GM18502 (cell line): Measurements from ENCODE around the gene KIF16B.

Experiments
- ATAC-seq: cut with Tn5 transposase; IDR thresholded peaks from one replicate; pipeline ENCODE4 v1.9.1; 2021; ENCODE audit warnings: mild to moderate bottlenecking; ENCODE audit not compliant: unreplicated experiment, poor library complexity

The KIF16B gene

GRCh38 chr20:16368645-16369292 is 204.5 kb downstream of the KIF16B start:
- no peak for ATAC-seq

DNA sequence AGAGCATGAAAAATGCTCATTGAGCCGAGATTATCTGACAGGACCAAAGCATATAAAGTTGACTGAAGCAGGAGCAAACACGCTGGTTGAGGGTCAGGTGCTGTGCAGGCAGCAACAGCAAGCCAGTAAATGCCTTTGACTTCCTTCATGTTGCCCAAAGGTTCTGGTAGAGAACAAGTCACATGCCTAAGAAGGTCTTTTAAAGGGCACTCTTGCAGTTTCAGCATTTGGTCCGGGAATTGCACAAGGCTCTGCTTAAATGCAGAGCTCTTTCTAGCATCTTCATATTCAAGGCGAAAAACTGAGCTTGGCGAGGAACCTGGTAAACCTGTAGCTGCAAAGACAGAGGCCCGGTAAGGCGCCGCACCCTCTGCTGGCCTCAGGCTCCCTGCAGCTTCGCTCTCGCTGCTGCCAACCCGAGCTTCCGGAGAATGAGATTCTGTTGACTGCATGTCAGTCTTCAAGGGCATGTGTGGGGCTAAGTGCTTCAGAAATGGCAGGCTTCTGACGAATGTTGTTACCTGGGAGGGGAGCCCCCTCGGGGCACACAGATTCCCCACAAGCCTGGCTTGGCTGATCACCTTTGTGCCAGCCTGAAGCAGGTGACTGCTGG is 205.2 kb downstream of the KIF16B start:
- ATAC-seq = no peak

DNA sequence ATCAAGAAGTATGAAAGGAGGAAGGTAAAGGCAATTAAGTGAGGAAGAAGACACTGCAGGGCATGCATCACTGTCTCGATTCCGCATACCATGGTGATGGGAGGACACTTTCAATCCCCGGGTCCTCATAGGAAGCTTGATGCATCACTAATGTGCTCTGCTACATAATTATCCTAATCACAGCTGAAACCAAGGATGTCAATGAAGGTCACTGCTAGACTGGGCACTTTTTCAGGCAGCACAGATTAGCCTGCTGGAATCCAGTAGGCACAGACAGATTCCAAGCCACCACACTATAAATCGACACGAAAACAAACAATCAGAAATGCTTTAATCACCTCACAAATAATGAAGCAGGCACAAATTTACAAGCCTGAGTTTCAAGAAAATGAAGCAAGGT is 206.7 kb downstream of the KIF16B start:
- no peak for ATAC-seq

- ATAC-seq = no peak
These were observed 208.9 kb downstream of the KIF16B start for GRCh38 chr20:16364320-16364687.

DNA sequence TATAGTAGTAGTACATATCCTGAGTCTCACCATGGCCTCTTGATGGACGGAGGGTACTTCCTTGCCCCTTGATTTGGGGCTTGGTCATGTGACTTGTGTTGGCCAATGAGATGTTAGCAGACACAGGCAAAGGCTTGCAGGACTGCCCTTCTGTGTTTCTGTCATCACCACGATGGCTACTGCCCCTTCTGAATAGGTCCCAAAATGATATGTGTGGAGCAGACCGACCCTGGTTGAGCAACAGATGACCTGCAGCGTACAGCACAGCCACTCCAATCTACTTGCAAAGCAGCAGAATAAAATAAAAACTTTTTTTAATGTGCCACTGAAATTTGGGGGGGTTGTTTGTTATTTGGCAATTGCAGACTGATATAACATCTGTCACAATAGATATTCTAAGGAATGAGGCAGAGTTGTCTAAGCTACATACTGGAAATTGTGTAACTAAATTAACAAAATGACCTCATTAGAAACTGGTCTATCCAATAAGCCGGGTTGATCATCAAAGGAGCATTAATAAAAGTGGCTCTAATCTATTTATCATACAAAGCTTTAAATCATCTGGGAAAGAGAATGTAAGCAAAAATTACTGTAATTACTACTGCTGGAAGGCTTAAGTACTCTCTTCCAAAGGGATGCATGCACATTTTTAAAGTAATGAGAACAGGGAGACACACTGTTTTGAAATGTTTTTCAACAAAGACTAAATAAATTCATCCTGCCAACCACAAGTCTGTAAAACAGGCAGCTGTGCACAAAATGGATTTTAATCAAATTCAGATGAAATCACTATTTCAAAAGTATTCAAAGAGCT is 209.5 kb downstream of the KIF16B start:
- no peak for ATAC-seq

- ATAC-seq = no peak
These were observed 210.6 kb downstream of the KIF16B start for GRCh38 chr20:16362642-16363041.

DNA sequence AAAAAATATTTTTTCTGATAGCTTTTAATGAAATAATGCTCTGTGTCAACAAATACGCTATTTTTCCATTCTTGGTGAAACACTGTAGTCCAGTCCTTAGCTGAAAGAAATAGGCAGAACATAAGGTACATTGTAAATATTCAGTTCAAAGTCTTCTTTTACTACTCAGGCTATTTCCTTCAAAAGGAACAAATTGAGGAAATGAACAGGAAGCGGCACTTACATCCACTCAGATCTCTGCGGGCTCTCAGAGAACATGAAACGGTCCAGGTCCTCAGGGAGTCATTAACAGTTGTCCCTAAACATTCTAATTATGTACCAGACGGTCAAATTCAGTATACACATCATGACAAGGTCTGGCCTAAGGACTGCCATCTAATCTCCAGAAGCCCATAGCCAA is 212.6 kb downstream of the KIF16B start:
- ATAC-seq = no peak

GRCh38 chr20:16353417-16353781 is 219.8 kb downstream of the KIF16B start:
- no peak for ATAC-seq

DNA sequence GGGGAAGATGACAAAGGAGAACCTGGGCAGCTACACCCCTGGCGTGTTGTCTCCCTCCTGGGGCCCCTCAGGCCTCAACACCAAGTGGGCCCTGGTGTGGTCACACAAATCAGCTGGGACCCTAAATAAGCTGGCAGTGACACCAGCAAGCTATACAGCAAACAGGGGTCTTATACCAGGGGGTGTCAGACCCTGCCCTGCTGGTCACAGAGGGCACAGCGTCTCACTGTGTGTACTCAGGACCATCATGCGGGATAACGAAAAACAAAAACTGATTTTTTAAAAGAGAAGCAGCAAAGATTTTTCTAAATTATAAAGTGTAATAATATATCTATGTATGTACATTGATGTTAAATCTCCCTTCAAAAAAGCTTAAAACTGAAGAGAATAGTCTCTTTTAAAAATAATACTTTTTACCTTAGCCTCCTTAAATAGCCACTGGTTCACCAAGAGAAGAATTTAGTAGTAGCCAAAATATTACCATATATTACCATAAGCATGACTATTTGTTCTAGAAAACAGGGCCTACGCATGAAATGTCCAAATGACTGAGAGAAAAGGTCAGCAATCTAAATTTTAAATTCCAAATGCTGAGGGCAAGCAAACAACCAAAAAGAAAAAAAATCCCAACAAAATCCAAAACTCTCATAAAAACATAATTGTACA is 220.4 kb downstream of the KIF16B start:
- no peak for ATAC-seq

- no peak for ATAC-seq
These were observed 220.9 kb downstream of the KIF16B start for GRCh38 chr20:16352321-16352720.

- no peak for ATAC-seq
These were observed 221.8 kb downstream of the KIF16B start for GRCh38 chr20:16351415-16351814.

DNA sequence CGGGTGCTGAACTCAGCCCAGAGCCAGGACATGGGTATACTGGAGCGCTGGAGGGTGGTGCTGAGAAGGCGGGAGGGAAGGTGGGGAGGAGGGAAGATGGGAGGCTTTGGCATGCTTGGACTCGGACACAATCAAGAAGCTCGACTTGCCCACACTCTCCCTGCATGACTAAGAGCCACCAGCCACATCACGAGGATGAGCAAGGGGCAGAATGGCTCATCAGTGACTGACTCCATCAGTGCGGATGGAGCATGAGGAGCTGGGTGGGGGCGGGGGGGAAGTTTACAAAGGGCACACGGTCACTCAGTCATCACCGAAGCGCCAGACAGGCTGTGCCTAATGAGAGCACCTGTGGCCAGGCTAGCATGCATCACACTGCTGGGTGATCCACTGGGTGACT is 222.8 kb downstream of the KIF16B start:
- no peak for ATAC-seq

- ATAC-seq = no peak
These were observed 223.6 kb downstream of the KIF16B start for GRCh38 chr20:16349523-16350260.

DNA sequence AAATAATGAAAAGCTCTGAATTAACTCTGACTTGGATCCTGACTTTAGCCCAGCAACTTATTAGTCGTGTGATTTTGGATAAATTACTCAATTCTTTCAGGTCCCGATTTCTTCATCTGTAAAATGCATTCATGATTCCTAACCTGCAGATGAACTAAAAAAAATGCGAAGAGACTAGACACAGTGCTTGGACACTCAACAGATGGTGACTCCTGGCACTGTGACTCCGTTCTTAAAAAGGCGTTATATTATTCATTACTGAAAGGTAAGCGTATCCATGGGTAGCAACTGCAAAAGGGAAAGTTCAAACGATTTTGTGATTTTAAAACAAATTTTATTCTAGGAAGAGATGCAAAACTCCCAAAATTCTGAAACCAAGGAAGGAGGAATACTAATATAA is 226.3 kb downstream of the KIF16B start:
- ATAC-seq = no peak

DNA sequence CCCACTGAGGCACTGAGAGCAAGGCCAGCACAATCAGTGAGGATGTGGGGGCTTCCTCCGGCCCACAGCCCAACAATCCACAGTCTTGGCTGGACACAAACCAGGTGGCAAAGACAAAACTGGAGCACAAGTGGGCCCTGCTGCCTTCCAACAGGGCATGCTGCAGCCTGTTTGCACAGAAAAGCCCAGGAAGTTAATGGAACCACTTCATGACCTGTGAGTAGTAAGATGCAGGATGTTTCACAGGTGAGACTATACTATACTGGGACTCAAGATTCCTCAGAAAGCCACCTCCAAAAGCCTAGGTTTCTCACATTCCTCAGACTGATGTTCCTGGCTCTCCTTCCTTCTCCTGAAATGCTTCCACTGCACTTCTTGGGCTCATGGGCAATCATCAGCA is 235.5 kb downstream of the KIF16B start:
- no peak for ATAC-seq

DNA sequence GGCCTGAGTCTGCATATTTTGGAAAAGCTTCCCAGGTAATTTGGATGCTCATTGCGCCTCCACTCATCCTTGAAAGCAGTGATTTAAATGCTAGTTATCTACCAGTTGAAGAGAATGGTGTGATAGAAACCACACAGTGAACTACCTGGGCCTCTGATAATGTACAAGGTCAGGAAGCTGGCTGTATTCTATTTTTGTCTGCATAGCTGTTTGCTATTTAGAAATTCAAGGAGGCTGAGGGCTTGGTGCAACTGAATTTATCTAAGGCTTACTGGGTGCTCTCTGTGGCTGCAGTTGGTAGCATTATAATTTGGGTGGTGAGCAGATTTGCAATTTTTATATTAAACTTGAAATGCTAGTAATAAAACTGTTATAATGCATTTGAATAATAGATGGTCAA is 245.6 kb downstream of the KIF16B start:
- ATAC-seq = no peak

DNA sequence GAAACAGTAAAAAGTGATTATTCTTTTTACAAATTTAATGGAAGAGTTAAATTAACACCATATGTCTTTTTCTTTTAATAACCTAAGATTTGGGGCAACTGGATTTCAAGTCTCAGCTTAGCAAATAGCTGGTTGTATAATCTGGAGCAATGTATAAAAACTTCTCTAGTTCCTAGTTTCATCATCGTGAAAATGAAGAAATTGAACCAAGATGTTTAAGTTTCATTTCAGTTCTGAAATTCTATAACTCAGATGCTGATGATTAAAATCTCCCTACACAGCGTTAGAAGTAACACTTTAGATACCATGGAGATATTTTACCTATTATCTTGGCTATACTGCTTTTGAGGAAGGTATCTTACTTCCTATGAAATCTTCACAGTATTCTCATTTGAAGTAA is 252.0 kb downstream of the KIF16B start:
- ATAC-seq = no peak

GRCh38 chr20:16317445-16318362 is 255.5 kb downstream of the KIF16B start:
- ATAC-seq = peak; percentile 43

GRCh38 chr20:16316513-16316912 is 256.7 kb downstream of the KIF16B start:
- no peak for ATAC-seq
